K562 (cell line): Measurements from ENCODE around the gene GLI3. TPM values are rescaled to one million over a fixed set of nuclear protein-coding genes. Genes with fewer than 3 reads are reported as not detected.

Experiments used
- MTA1 ChIP-seq: fragments of 450-650 bp; IDR thresholded peaks from 2 replicates; pipeline ENCODE4 v1.6.1; 2017; ENCODE audit warnings: borderline replicate concordance
- polyA plus RNA-seq, 8 experiments: library from polyadenylated mRNA; depleted of rRNA in 4 of 8; stranded (reverse) in 5 of 8; unstranded in 3 of 8; fragments of >200 nt; fragmentation: Nextera tagmentation in 2 of 8; fragmentation: Illumina TruSeq in 1 of 8; extraction: Ambion mirVana in 2 of 8; extraction: Trizol in 1 of 8; gene quantifications; 2 replicates each; pipeline versions ENCODE4 v1.2.1 to v1.2.3, GENCODE V29; 2011 to 2014; ENCODE audit warnings: inconsistent platforms in 1 of 8, missing spikeins in 1 of 8
- total RNA-seq, 7 experiments: library from RNA; depleted of rRNA in 6 of 7; stranded (reverse); fragments of >200 nt in 6 of 7; fragmentation: Illumina TruSeq in 2 of 7; extraction: Trizol in 2 of 7; gene quantifications; 2 replicates each; pipeline versions ENCODE4 v1.2.1 to v1.2.3, GENCODE V29; 2011 to 2021; ENCODE audit warnings: low replicate concordance in 1 of 7
- TF ChIP-seq, protein P1 (sequence below): fragments of 450-650 bp; formaldehyde crosslinking; IDR thresholded peaks from 2 replicates; pipeline ENCODE4 v1.4.0; 2022; ENCODE audit warnings: missing genetic modification characterization
- TF ChIP-seq, protein P2 (sequence below): sonication (generic); formaldehyde crosslinking; IDR thresholded peaks from 2 replicates; pipeline ENCODE4 v1.8.1; 2023; ENCODE audit warnings: mild to moderate bottlenecking, missing genetic modification reagents
- TF ChIP-seq, protein P3 (sequence below): sonication (generic); formaldehyde crosslinking; IDR thresholded peaks from 2 replicates; pipeline ENCODE4 v1.8.0; 2023; ENCODE audit warnings: missing genetic modification reagents, mild to moderate bottlenecking, borderline replicate concordance

GLI3 gene
- total and polyA plus RNA-seq, 9 of the 15 experiments (the other 6 are each of a cell fraction or from before 2014, with no cell fraction given) = 0.01 to 0.18 (median 0.07) TPM; not detected in 6

DNA sequence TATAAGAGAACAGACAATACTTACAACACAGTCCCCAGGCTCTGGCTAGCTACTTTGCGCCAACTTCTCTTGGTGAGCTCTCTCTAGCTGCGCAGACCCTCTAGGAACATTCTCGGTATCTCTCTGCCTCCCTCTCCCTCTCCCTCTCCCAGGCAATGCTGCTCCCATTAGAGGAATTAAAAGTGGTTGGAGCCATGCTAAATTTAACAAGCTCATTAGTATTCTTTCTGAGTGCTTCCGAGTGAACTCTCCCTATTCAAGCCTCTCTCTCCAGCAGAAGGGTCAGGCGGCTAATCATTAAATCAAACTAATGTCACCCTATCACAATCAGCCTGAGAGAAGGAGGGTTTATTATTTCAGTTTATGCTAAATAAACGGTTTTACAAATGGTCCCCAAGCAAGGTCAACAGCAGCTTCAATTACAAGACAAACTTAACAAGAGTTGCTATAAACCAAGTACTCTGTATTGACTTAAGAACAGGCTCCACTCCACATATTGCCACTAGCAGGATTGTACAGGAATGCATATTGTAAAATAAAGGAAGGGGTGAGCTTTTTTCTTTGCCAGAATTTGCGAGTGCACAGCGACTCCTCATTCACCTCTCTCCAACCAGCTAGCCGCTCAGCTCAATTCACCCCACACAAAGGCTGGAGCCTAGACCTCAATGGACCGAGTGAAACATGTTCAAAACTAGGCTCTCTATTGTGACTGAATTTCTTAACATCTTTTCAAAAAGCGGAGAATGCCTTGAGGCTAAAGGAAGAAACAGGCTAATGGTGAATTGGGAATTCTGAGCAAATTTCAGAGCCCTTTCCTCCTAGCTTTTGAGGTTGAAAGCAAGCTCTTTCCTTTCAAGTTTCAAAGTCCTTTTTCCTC is 84.4 kb downstream of the GLI3 start (continued):
- TF ChIP-seq, protein P1, sequence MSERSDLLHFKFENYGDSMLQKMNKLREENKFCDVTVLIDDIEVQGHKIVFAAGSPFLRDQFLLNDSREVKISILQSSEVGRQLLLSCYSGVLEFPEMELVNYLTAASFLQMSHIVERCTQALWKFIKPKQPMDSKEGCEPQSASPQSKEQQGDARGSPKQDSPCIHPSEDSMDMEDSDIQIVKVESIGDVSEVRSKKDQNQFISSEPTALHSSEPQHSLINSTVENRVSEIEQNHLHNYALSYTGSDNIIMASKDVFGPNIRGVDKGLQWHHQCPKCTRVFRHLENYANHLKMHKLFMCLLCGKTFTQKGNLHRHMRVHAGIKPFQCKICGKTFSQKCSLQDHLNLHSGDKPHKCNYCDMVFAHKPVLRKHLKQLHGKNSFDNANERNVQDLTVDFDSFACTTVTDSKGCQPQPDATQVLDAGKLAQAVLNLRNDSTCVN (CRISPR knock-in tag) = no peak
- TF ChIP-seq MTA1 = no peak
- TF ChIP-seq, protein P2, sequence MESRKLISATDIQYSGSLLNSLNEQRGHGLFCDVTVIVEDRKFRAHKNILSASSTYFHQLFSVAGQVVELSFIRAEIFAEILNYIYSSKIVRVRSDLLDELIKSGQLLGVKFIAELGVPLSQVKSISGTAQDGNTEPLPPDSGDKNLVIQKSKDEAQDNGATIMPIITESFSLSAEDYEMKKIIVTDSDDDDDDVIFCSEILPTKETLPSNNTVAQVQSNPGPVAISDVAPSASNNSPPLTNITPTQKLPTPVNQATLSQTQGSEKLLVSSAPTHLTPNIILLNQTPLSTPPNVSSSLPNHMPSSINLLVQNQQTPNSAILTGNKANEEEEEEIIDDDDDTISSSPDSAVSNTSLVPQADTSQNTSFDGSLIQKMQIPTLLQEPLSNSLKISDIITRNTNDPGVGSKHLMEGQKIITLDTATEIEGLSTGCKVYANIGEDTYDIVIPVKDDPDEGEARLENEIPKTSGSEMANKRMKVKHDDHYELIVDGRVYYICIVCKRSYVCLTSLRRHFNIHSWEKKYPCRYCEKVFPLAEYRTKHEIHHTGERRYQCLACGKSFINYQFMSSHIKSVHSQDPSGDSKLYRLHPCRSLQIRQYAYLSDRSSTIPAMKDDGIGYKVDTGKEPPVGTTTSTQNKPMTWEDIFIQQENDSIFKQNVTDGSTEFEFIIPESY (CRISPR knock-in tag) = no peak
- TF ChIP-seq, protein P3, sequence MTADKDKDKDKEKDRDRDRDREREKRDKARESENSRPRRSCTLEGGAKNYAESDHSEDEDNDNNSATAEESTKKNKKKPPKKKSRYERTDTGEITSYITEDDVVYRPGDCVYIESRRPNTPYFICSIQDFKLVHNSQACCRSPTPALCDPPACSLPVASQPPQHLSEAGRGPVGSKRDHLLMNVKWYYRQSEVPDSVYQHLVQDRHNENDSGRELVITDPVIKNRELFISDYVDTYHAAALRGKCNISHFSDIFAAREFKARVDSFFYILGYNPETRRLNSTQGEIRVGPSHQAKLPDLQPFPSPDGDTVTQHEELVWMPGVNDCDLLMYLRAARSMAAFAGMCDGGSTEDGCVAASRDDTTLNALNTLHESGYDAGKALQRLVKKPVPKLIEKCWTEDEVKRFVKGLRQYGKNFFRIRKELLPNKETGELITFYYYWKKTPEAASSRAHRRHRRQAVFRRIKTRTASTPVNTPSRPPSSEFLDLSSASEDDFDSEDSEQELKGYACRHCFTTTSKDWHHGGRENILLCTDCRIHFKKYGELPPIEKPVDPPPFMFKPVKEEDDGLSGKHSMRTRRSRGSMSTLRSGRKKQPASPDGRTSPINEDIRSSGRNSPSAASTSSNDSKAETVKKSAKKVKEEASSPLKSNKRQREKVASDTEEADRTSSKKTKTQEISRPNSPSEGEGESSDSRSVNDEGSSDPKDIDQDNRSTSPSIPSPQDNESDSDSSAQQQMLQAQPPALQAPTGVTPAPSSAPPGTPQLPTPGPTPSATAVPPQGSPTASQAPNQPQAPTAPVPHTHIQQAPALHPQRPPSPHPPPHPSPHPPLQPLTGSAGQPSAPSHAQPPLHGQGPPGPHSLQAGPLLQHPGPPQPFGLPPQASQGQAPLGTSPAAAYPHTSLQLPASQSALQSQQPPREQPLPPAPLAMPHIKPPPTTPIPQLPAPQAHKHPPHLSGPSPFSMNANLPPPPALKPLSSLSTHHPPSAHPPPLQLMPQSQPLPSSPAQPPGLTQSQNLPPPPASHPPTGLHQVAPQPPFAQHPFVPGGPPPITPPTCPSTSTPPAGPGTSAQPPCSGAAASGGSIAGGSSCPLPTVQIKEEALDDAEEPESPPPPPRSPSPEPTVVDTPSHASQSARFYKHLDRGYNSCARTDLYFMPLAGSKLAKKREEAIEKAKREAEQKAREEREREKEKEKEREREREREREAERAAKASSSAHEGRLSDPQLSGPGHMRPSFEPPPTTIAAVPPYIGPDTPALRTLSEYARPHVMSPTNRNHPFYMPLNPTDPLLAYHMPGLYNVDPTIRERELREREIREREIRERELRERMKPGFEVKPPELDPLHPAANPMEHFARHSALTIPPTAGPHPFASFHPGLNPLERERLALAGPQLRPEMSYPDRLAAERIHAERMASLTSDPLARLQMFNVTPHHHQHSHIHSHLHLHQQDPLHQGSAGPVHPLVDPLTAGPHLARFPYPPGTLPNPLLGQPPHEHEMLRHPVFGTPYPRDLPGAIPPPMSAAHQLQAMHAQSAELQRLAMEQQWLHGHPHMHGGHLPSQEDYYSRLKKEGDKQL (CRISPR knock-in tag) = no peak
- TF ChIP-seq, all 486 proteins: peak for 0
